Stimulated activated naive CD8-positive, alpha-beta T cell treated with anti-CD3 and anti-CD28 coated beads, Interleukin-15, amount 100 ng/mL, for 72 hours (primary cell): Measurements from ENCODE around the gene MAPK12.

Experiments used
- ATAC-seq: fragments of 150-1000 bp; cut with Tn5 transposase; 2 replicates; pipeline ENCODE4 v1.10.0; 2021; ENCODE audit warnings: mild to moderate bottlenecking, moderate library complexity
- DNase-seq, 2 donors: peaks; one replicate each; pipeline ENCODE4 v3.0.0; 2021 to 2022
- H3K27ac Mint-ChIP-seq, 2 donors: one replicate each; pipeline ENCODE4 v1.8.0; 2022; ENCODE audit warnings: mild to moderate bottlenecking in 2 of 2, mixed read lengths in 2 of 2, moderate library complexity in 2 of 2
- H3K27me3 Mint-ChIP-seq: one replicate; pipeline ENCODE4 v1.8.0; 2022; ENCODE audit warnings: mixed read lengths
- H3K4me1 Mint-ChIP-seq: one replicate; pipeline ENCODE4 v1.8.0; 2022; ENCODE audit warnings: mild to moderate bottlenecking, mixed read lengths
- H3K4me3 Mint-ChIP-seq, 2 donors: one replicate each; pipeline ENCODE4 v1.8.0; 2022; ENCODE audit warnings: mild to moderate bottlenecking in 2 of 2, mixed read lengths in 2 of 2, moderate library complexity in 1 of 2
- H3K9me3 Mint-ChIP-seq, 2 donors: one replicate each; pipeline ENCODE4 v1.8.0; 2022; ENCODE audit warnings: mixed read lengths in 2 of 2

Gene MAPK12

GRCh38 chr22:50303515-50303847, 42.0 kb upstream of the MAPK12 start:
- ATAC-seq (no peak), DNase-seq (no peak)
- no peak overlapping the region for H3K4me3 Mint-ChIP-seq
- H3K4me1 Mint-ChIP-seq = peaks cover 47% of the 10 kb centered on the region
- no peak overlapping the region for H3K27ac Mint-ChIP-seq
- H3K27me3 Mint-ChIP-seq = peaks cover 68% of the 10 kb centered on the region
- H3K9me3 Mint-ChIP-seq = no peaks in the 10 kb centered on the region

DNA sequence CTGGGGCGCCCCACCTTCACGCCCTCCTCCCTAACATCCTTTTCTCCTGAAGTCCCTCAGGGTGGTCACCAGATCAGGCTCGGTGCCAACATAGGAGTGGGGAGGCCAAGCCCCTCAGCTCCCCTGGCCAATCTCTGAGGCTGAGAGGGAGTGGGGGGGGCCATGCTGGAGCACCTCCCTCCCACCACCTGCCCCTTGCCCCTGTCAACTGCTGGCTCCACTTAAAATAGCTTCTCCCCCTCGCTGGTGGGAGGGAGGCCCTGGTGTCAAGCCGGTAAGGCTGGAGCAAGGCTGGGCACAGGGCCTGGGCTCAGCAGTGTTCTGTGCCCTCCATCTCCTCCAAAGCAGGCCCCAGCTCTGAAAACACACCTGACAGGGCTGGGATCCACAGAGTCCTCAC, 41.1 kb upstream of the MAPK12 start:
- Mint-ChIP-seq H3K27me3 (peaks cover 76% of the 10 kb centered on the region), H3K27ac (peak overlapping the region in 1 of 2 donors; percentile 74), H3K9me3 (no peaks in the 10 kb centered on the region), H3K4me1 (peaks cover 46% of the 10 kb centered on the region), H3K4me3 (no peak overlapping the region)
- ATAC-seq = no peak
- DNase-seq = no peak

- Mint-ChIP-seq H3K27me3 (peaks cover 78% of the 10 kb centered on the region), H3K4me3 (no peak overlapping the region), H3K27ac (peak overlapping the region in 1 of 2 donors; percentile 54), H3K9me3 (no peaks in the 10 kb centered on the region), H3K4me1 (peaks cover 46% of the 10 kb centered on the region)
- no peak for DNase-seq
- no peak for ATAC-seq
Measured at GRCh38 chr22:50302041-50302541, 40.6 kb upstream of the MAPK12 start.

- H3K4me3 Mint-ChIP-seq = no peak overlapping the region
- no peak for ATAC-seq
- no peaks in the 10 kb centered on the region for H3K9me3 Mint-ChIP-seq
- peaks cover 46% of the 10 kb centered on the region for H3K4me1 Mint-ChIP-seq
- H3K27me3 Mint-ChIP-seq = peaks cover 78% of the 10 kb centered on the region
- no peak for DNase-seq
- no peak overlapping the region for H3K27ac Mint-ChIP-seq
Measured at GRCh38 chr22:50301581-50301991, 40.1 kb upstream of the MAPK12 start.

GRCh38 chr22:50300620-50301257, 39.3 kb upstream of the MAPK12 start:
- no peak for ATAC-seq
- peaks cover 69% of the 10 kb centered on the region for H3K27me3 Mint-ChIP-seq
- peak overlapping the region in 1 of 2 donors; percentile 81 for H3K27ac Mint-ChIP-seq
- no peak for DNase-seq
- no peaks in the 10 kb centered on the region for H3K9me3 Mint-ChIP-seq
- H3K4me1 Mint-ChIP-seq = peaks cover 38% of the 10 kb centered on the region
- no peak overlapping the region for H3K4me3 Mint-ChIP-seq

DNA sequence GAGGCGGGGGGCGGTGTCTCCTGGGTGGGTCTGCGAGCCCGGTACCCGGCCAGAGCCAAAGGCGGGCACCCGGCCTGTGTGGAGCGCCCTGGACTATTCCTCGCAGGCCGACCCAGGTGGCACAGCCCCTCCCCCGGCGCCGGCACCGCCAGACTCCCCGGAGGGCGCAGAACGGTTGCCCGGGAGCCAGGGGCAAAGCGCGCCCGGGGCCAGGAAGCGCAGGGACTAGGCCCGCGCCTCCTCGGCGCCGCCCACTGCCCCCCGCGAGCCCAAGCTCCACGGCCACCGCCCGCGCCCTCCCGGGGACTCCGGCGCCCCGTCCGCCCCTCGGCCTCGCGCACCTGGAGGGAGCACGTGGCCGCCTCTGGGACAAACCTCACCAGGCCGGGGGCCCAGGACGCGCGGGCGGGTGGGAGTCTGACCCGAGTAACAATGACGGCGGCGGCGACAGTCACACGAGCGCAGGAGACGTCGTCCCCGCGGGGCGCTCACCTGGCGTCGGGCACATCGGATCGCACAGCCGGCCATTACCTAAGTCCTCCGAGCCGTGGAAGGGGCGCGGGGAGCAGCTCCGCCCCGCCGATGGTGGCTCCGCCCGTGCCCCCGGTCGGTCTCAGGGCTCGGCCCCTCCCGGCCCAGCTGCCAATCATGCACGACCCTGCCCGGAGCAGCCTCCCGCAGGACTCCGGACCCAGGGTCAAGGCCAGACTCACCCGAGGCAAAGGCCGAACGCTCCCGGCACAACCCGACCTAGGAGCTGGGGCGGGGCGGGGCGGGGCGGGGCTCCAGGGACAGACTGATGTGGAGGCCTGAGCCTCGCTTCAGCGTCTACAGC, 38.5 kb upstream of the MAPK12 start:
- ATAC-seq = peak; percentile 30
- Mint-ChIP-seq H3K4me1 (peaks cover 31% of the 10 kb centered on the region), H3K27ac (no peak overlapping the region), H3K9me3 (no peaks in the 10 kb centered on the region), H3K27me3 (peaks cover 62% of the 10 kb centered on the region), H3K4me3 (no peak overlapping the region)
- DNase-seq = no peak

DNA sequence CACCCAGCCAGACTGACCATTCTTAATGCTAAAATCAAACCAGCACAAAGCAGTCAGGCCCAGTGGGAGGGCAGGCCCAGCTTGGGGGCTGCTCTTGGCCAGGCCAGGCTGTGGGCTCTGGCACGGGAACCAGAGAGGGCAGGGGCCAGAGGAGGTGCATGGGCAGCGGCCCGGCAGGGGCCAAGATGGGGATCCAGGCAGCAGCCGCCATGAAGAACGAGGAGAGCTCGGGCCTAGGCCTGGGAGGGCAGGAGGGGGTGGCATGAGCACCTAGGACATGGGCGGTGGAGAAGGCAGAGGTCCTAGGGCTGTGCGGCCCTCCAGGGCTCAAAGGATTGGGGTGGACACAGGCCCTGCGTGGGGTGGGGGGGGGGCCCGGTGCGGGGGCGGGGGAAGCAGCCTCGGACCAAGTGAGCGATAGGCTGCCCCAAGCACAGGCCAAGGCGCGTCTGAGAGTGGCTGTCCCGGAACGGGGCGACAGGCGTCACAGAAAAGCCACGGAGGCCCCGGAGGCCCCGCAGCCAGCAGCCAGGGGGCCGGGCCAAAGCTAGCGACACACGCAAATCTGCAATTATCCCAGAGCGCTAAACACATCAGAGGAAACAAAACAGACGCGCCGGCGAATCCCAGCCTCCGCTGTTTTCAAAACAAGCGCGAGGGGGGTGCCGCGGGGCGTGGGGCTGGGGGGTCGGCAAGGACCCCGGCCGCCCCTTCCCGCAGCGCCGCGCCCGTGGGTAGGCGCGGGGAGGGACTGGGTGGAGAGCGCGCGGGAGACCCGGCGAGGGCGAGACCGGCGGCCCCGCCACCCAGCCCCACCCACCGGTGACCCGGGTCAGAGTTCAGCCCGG, 37.7 kb upstream of the MAPK12 start:
- H3K9me3 Mint-ChIP-seq = no peaks in the 10 kb centered on the region
- ATAC-seq = peak; percentile 53
- DNase-seq = no peak
- H3K27ac Mint-ChIP-seq = no peak overlapping the region
- peak overlapping the region in 1 of 2 donors; percentile 68 for H3K4me3 Mint-ChIP-seq
- H3K4me1 Mint-ChIP-seq = peaks cover 30% of the 10 kb centered on the region
- H3K27me3 Mint-ChIP-seq = peaks cover 54% of the 10 kb centered on the region

DNA sequence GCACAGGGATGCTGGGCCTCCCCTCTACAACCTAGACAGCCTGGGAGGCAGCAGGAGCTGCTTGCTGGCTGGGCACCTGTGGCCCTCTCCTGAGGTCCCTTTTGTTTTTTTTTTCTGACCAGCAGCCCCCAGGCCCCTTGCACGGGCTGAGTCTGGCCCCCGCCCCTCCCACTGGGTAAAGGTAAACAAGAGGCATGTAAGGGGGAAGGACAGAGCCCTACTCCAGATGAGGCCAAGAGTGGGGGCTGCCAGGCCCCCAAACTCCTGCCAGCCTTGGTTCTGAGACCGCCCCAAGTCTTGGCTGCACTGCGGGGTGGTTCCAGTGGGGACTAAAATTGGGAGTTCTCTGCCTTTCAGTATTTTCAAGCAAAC, 36.8 kb upstream of the MAPK12 start:
- Mint-ChIP-seq H3K4me3 (no peak overlapping the region), H3K4me1 (peaks cover 24% of the 10 kb centered on the region), H3K27ac (no peak overlapping the region), H3K9me3 (no peaks in the 10 kb centered on the region), H3K27me3 (peaks cover 46% of the 10 kb centered on the region)
- DNase-seq (no peak), ATAC-seq (no peak)

- no peaks in the 10 kb centered on the region for H3K9me3 Mint-ChIP-seq
- H3K4me1 Mint-ChIP-seq = peaks cover 23% of the 10 kb centered on the region
- no peak overlapping the region for H3K4me3 Mint-ChIP-seq
- no peak for ATAC-seq
- H3K27ac Mint-ChIP-seq = no peak overlapping the region
- peaks cover 40% of the 10 kb centered on the region for H3K27me3 Mint-ChIP-seq
- DNase-seq = no peak
Measured at GRCh38 chr22:50297510-50298265, 36.2 kb upstream of the MAPK12 start.

- peaks cover 32% of the 10 kb centered on the region for H3K27me3 Mint-ChIP-seq
- H3K4me3 Mint-ChIP-seq = no peak overlapping the region
- peaks cover 28% of the 10 kb centered on the region for H3K4me1 Mint-ChIP-seq
- no peak overlapping the region for H3K27ac Mint-ChIP-seq
- DNase-seq (no peak), ATAC-seq (no peak)
- no peaks in the 10 kb centered on the region for H3K9me3 Mint-ChIP-seq
Measured at GRCh38 chr22:50296658-50297490, 35.4 kb upstream of the MAPK12 start.

- peak overlapping the region; percentile 63 to 89 for H3K27ac Mint-ChIP-seq
- peaks cover 19% of the 10 kb centered on the region for H3K27me3 Mint-ChIP-seq
Measured at GRCh38 chr22:50294319-50294656, 32.8 kb upstream of the MAPK12 start.

GRCh38 chr22:50293441-50294318, 32.2 kb upstream of the MAPK12 start:
- H3K27ac Mint-ChIP-seq = peak overlapping the region; percentile 63 to 89
- H3K9me3 Mint-ChIP-seq = no peaks in the 10 kb centered on the region
- ATAC-seq (peak; percentile 68), DNase-seq (peak in 1 of 2 donors; percentile 54)
- peak overlapping the region; percentile 80 for H3K4me3 Mint-ChIP-seq
- peaks cover 32% of the 10 kb centered on the region for H3K4me1 Mint-ChIP-seq
- H3K27me3 Mint-ChIP-seq = peaks cover 13% of the 10 kb centered on the region

More at GRCh38 chr22:50294319-50294656, 32.8 kb upstream of the MAPK12 start:
- Mint-ChIP-seq H3K4me1 (peaks cover 32% of the 10 kb centered on the region), H3K4me3 (peak overlapping the region; percentile 80), H3K9me3 (no peaks in the 10 kb centered on the region)
- no peak for ATAC-seq
- no peak for DNase-seq

- Mint-ChIP-seq H3K4me1 (peaks cover 32% of the 10 kb centered on the region), H3K27me3 (peaks cover 5% of the 10 kb centered on the region), H3K9me3 (no peaks in the 10 kb centered on the region), H3K27ac (peak overlapping the region; percentile 90 to 95), H3K4me3 (peak overlapping the region; percentile 79 to 88)
- peak; percentile 71 for ATAC-seq
- DNase-seq = peak in 1 of 2 donors; percentile 64
Measured at GRCh38 chr22:50292643-50293440, 31.4 kb upstream of the MAPK12 start.
